Measurements from ENCODE around the gene PPP1R3C.

- TF ChIP-seq CTCF (IDR thresholded peaks at IDR 0.05) (no peak), POLR2A (IDR thresholded peaks at IDR 0.05) (no peak), POLR2AphosphoS5 (IDR thresholded peaks at IDR 0.05) (peak in 2 of 3 donors; percentile 26 to 62), EP300 (IDR thresholded peaks at IDR 0.05; ENCODE audit: low read depth) (no peak)
Measured at GRCh38 chr10:91589015-91589657, 43.7 kb downstream of the PPP1R3C start.
